GM19023 (cell line): ENCODE measurements around the gene ADSL.
"Not testable (repeated sequence)": the region's sequence is repeated elsewhere in the genome, so short reads cannot be mapped to it uniquely, and the experiment has no call there.

Experiments
- ATAC-seq: cut with Tn5 transposase; IDR thresholded peaks from one replicate; pipeline ENCODE4 v1.9.1; 2021; ENCODE audit warnings: mild to moderate bottlenecking, moderate library complexity; ENCODE audit not compliant: unreplicated experiment

ADSL gene

DNA sequence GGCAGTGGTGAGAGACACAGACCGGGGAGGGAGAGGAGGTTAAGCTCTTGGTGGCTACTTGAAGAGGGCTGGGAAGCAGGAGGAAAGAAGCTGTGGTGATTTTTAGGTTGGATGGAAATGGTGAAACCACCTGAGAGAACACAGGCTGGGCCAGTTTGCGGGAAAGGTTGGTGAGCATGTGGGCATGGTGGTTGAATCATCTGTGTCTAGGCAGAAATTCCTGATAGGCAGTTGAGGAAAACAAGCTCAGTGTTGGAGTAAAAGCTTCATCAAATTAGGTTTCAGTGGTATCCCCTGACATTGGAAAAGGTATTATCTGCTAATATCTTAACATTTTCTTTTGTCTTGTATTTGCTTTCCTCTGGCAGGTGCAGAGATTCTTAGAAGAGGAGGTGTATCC, 19.8 kb downstream of the ADSL start:
- ATAC-seq: no peak

DNA sequence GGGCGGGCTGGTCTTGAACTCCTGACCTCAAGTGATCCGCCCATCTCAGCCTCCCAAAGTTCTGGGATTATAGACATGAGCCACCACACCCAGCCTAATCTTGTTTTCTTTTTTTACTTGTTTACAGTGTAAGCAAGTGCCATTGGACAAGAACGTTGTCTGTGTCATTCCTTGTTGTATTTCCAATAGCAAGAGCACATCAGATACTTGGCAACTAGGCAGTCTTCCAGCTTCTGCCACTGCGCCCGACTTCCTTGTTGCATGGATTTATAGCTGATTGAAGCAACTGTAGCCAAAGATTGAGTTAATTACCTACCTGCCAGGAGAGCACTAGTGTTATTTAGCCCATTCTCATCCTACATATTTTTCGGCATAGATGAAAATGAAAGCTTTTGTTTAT, 21.0 kb downstream of the ADSL start:
- no peak for ATAC-seq

- no peak for ATAC-seq
Measured at GRCh38 chr22:40368016-40368415, 21.7 kb downstream of the ADSL start.

GRCh38 chr22:40368836-40369235, 22.5 kb downstream of the ADSL start:
- no peak for ATAC-seq

- no peak for ATAC-seq
Measured at GRCh38 chr22:40374567-40374966, 28.3 kb downstream of the ADSL start.

- ATAC-seq: no peak
Measured at GRCh38 chr22:40376149-40376548, 29.8 kb downstream of the ADSL start.

GRCh38 chr22:40377931-40378330, 31.6 kb downstream of the ADSL start:
- no peak for ATAC-seq

GRCh38 chr22:40378448-40378847, 32.1 kb downstream of the ADSL start:
- ATAC-seq: not testable (repeated sequence)

- no peak for ATAC-seq
Measured at GRCh38 chr22:40381461-40381860, 35.2 kb downstream of the ADSL start.

- no peak for ATAC-seq
Measured at GRCh38 chr22:40383905-40384304, 37.6 kb downstream of the ADSL start.

GRCh38 chr22:40385036-40385782, 38.9 kb downstream of the ADSL start:
- ATAC-seq: no peak

GRCh38 chr22:40387746-40388145, 41.4 kb downstream of the ADSL start:
- ATAC-seq: no peak

DNA sequence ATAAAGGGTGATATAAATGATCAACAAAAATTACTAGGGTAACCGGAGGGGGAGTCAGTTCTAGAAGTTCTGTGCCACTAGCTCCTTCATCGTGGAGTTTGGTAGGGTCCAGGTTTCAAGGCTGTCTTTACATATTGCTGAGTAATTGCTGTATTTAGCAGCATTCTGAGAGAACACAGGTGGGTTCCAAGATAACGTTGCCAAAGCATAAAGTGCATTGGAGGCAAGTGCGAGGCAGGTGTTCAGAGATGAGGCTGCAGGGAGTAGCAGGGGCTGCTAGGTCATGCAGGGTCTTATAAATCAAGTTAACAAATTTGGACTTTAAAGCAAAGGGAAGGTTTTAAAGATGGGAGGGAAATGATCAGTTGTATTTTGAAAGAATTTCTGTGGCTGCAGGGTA, 41.9 kb downstream of the ADSL start:
- ATAC-seq: no peak

DNA sequence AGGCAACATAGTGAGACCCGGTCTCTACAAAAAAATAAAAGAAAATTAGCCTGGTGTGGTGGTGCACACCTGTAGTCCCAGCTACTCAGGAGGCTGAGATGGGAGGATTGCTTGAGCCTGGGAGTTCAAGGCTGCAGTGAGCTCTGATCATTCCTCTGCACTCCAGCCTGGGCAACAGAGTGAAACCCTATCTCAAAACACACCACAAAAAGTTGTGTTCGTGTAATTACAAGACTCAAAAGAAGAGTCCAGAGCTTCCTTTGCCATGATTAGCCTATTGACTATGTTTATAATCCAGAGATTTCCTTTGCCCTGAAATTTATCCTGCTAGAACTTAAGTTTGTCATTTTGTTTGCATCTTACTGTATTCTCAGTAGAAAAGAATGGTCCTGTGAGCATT, 45.1 kb downstream of the ADSL start:
- no peak for ATAC-seq

GRCh38 chr22:40392618-40393017, 46.3 kb downstream of the ADSL start:
- ATAC-seq: no peak

GRCh38 chr22:40394607-40395006, 48.3 kb downstream of the ADSL start:
- no peak for ATAC-seq

DNA sequence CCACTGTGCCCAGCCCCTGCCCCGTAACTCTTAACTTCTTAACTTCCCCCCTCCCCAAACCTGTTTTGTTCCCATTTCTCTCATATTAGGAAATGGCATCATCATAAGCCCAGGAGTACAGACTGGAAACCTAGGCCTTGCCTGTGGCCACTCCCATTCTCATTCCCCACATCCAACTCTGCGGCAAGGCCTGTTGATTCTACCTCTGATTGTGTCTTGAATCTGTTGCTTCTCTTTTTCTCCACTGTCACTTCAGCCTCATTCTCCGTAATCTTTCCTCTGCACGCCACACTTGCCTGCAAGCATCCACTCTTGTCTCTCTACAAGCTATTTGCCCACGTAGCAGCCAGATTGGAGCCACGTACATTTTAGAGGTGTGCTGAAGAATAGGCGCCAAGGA, 49.3 kb downstream of the ADSL start:
- ATAC-seq: no peak

- ATAC-seq: no peak
Measured at GRCh38 chr22:40396882-40397281, 50.6 kb downstream of the ADSL start.

GRCh38 chr22:40397396-40397795, 51.1 kb downstream of the ADSL start:
- ATAC-seq: no peak

- no peak for ATAC-seq
Measured at GRCh38 chr22:40399621-40400020, 53.3 kb downstream of the ADSL start.

DNA sequence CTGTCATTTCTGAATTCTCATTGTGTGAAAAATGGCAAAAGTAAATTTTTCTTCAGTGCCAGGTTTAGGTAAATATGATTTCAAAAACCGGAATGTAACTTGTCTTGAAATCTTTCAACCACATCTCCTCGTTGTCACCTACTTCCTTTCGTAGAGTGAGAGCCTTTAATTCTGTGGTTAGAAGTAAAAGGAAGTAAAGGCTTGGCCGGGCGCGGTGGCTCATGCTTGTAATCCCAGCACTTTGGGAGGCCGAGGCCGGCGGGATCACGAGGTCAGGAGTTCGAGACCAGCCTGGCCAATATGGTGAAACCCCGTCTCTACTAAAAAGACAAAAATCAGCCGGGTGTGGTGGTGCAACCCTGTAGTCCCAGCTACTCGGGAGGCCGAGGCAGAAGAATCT, 53.9 kb downstream of the ADSL start:
- no peak for ATAC-seq

GRCh38 chr22:40401532-40401931, 55.2 kb downstream of the ADSL start:
- no peak for ATAC-seq

- ATAC-seq: no peak
Measured at GRCh38 chr22:40401981-40402406, 55.7 kb downstream of the ADSL start.
